Ishikawa (cell line): ENCODE data around the gene SORD.

Source experiments
- CEBPB ChIP-seq: IDR thresholded peaks from 2 replicates; pipeline ENCODE4 v1.6.1; 2012
- CREB1 ChIP-seq: IDR thresholded peaks from 2 replicates; pipeline ENCODE4 v1.6.1; 2012; ENCODE audit warnings: low read depth
- EP300 ChIP-seq: IDR thresholded peaks from 2 replicates; pipeline ENCODE4 v1.6.1; 2012; ENCODE audit warnings: borderline replicate concordance
- FOXM1 ChIP-seq: IDR thresholded peaks from 2 replicates; pipeline ENCODE4 v1.6.1; 2012; ENCODE audit warnings: low read depth, borderline replicate concordance
- NFIC ChIP-seq: IDR thresholded peaks from 2 replicates; pipeline ENCODE4 v1.6.1; 2012
- RAD21 ChIP-seq: IDR thresholded peaks from 2 replicates; pipeline ENCODE4 v1.6.1; 2012; ENCODE audit warnings: low read depth
- TAF1 ChIP-seq: IDR thresholded peaks from 2 replicates; pipeline ENCODE4 v1.6.1; 2012; ENCODE audit warnings: low read depth, mild to moderate bottlenecking
- TEAD4 ChIP-seq: IDR thresholded peaks from 2 replicates; pipeline ENCODE4 v1.6.1; 2012
- YY1 ChIP-seq: IDR thresholded peaks from 2 replicates; pipeline ENCODE4 v1.6.1; 2012; ENCODE audit warnings: low read depth
- ZBTB7A ChIP-seq: IDR thresholded peaks from 2 replicates; pipeline ENCODE4 v1.6.1; 2012; ENCODE audit warnings: low read depth
- TF ChIP-seq, protein P1 (sequence below): IDR thresholded peaks from 2 replicates; pipeline ENCODE4 v1.6.1; 2012; ENCODE audit warnings: low read depth, mild to moderate bottlenecking
- TF ChIP-seq, protein P2 (sequence below): IDR thresholded peaks from 2 replicates; pipeline ENCODE4 v1.6.1; 2012
- TF ChIP-seq, protein P3 (sequence below): IDR thresholded peaks from 2 replicates; pipeline ENCODE4 v1.6.1; 2012

DNA sequence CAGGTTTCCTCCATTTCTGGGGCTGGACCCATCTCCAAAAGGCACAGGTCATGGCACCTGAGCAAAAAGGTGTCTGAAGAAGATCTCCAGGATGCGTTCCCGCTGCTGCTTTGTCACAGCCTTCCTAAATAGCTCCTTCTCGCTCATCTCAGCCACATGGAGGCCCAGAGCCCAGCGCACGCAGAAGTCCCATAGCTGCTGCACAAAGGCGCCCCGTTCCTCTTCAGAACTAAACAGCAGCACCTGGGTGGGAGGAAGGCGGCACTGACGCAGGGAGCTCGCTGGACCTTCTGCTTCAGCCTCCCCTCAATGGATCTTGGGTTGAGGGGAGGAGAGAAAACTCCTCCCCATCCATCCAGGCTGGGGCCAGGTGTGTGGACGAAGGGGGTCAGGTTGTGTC is 82.6 kb downstream of the SORD start:
- TF ChIP-seq YY1 (no peak), CEBPB (no peak), NFIC (no peak), FOXM1 (no peak), CREB1 (no peak), EP300 (no peak), RAD21 (no peak), TAF1 (no peak), TEAD4 (no peak), ZBTB7A (no peak)
- TF ChIP-seq, protein P1, sequence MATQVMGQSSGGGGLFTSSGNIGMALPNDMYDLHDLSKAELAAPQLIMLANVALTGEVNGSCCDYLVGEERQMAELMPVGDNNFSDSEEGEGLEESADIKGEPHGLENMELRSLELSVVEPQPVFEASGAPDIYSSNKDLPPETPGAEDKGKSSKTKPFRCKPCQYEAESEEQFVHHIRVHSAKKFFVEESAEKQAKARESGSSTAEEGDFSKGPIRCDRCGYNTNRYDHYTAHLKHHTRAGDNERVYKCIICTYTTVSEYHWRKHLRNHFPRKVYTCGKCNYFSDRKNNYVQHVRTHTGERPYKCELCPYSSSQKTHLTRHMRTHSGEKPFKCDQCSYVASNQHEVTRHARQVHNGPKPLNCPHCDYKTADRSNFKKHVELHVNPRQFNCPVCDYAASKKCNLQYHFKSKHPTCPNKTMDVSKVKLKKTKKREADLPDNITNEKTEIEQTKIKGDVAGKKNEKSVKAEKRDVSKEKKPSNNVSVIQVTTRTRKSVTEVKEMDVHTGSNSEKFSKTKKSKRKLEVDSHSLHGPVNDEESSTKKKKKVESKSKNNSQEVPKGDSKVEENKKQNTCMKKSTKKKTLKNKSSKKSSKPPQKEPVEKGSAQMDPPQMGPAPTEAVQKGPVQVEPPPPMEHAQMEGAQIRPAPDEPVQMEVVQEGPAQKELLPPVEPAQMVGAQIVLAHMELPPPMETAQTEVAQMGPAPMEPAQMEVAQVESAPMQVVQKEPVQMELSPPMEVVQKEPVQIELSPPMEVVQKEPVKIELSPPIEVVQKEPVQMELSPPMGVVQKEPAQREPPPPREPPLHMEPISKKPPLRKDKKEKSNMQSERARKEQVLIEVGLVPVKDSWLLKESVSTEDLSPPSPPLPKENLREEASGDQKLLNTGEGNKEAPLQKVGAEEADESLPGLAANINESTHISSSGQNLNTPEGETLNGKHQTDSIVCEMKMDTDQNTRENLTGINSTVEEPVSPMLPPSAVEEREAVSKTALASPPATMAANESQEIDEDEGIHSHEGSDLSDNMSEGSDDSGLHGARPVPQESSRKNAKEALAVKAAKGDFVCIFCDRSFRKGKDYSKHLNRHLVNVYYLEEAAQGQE = no peak
- TF ChIP-seq, protein P2, sequence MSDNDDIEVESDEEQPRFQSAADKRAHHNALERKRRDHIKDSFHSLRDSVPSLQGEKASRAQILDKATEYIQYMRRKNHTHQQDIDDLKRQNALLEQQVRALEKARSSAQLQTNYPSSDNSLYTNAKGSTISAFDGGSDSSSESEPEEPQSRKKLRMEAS = no peak
- TF ChIP-seq, protein P3, sequence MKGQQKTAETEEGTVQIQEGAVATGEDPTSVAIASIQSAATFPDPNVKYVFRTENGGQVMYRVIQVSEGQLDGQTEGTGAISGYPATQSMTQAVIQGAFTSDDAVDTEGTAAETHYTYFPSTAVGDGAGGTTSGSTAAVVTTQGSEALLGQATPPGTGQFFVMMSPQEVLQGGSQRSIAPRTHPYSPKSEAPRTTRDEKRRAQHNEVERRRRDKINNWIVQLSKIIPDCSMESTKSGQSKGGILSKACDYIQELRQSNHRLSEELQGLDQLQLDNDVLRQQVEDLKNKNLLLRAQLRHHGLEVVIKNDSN = no peak
